K562 (cell line): ENCODE results near the gene RAB40B. TPM values are rescaled to one million over a fixed set of nuclear protein-coding genes. Genes with fewer than 3 reads are reported as not detected.

Experiments used
- ATAC-seq: fragments of 200-7000 bp; cut with Tn5 transposase; 3 replicates; pipeline ENCODE4 v1.9.1; 2020; ENCODE audit warnings: moderate library complexity
- BruUV-seq: library from RNA; stranded (reverse); fragments of 400-500 nt; replicated peaks from 2 replicates; lab custom pipeline; 2021; lab: Mats Ljungman, UMichigan
- CTCF ChIA-PET: fragments of 300-600 bp; formaldehyde crosslinking; extraction: SDS; loops from one replicate; lab custom pipeline; 2021; ENCODE audit warnings: low intra/inter-chr PET ratio; lab: Yijun Ruan, JAX
- POLR2A ChIA-PET: fragments of 300-600, 350-650 bp; sonication (Branson Sonifier 250); formaldehyde crosslinking; extraction: SDS; loops from one replicate; lab custom pipeline; 2021; ENCODE audit warnings: antibody characterized with exemption, inconsistent platforms; lab: Yijun Ruan, JAX
- DNase-seq, 4 experiments: peaks; one replicate each; pipeline versions ENCODE4 v3.0.0 to v3.0.0-alpha.2; 2011 to 2018; ENCODE audit warnings: low spot score in 3 of 4, mixed read lengths in 3 of 4; ENCODE audit errors: extremely low read depth in 1 of 4
- FAIRE-seq: peaks from 2 replicates; lab custom pipeline; 2011; peaks lifted over from hg19 to GRCh38; lab: Jason Lieb, UNC
- H2AFZ ChIP-seq: 2 replicates; pipeline ENCODE4 v1.6.0; 2011; ENCODE audit warnings: low read depth, low read length, control low read depth, inconsistent platforms
- H3K27ac ChIP-seq: fragments of 200-600 bp; 3 replicates; pipeline ENCODE4 v1.8.0; 2011; ENCODE audit warnings: low read depth, mild to moderate bottlenecking, control low read depth, inconsistent platforms, low read length, moderate library complexity, mixed read lengths; ENCODE audit errors: extremely low read depth
- H3K27me3 ChIP-seq, 2 experiments: fragments of 300-600 bp in 1 of 2; 2 replicates in 1 of 2; 3 replicates in 1 of 2; pipeline versions ENCODE4 v1.6.0 to v1.8.0; 2011; ENCODE audit warnings: inconsistent platforms in 2 of 2, low read length in 2 of 2, mild to moderate bottlenecking in 1 of 2, mixed read lengths in 1 of 2, moderate library complexity in 1 of 2; ENCODE audit not compliant: control insufficient read depth in 2 of 2, insufficient read depth in 2 of 2
- H3K36me3 ChIP-seq: fragments of 300-600 bp; 3 replicates; pipeline ENCODE4 v1.8.0; 2011; ENCODE audit warnings: mild to moderate bottlenecking, low read length, inconsistent platforms; ENCODE audit not compliant: control insufficient read depth, insufficient read depth
- H3K4me1 ChIP-seq, 2 experiments: fragments of 200-600 bp in 1 of 2; replicated peaks in 1 of 2; 2 replicates in 1 of 2; 3 replicates in 1 of 2; pipeline versions ENCODE4 v1.5.1 to v1.8.0; 2011; ENCODE audit warnings: inconsistent platforms in 2 of 2, low read length in 2 of 2, mild to moderate bottlenecking in 1 of 2, mixed read lengths in 1 of 2, moderate library complexity in 1 of 2; ENCODE audit not compliant: control insufficient read depth in 2 of 2, insufficient read depth in 2 of 2
- H3K4me2 ChIP-seq: 2 replicates; pipeline ENCODE4 v1.6.1; 2011; ENCODE audit warnings: low read length, control low read depth, inconsistent platforms, mixed read lengths; ENCODE audit not compliant: insufficient read depth
- H3K4me3 ChIP-seq: fragments of 200-600 bp; sonication (generic), shearing (Covaris generic); 2 replicates; pipeline ENCODE4 v1.5.1; 2016; ENCODE audit warnings: control low read depth, inconsistent platforms
- H3K79me2 ChIP-seq: fragments of 200-600 bp; 3 replicates; pipeline ENCODE4 v1.8.0; 2011; ENCODE audit warnings: low read length, inconsistent platforms; ENCODE audit not compliant: control insufficient read depth, insufficient read depth
- H3K9ac ChIP-seq, 2 experiments: 2 replicates each; pipeline versions ENCODE4 v1.6.0 to v1.6.1; 2011; ENCODE audit warnings: low read depth in 2 of 2, low read length in 2 of 2, control low read depth in 1 of 2, inconsistent platforms in 1 of 2, mild to moderate bottlenecking in 1 of 2, mixed read lengths in 1 of 2; ENCODE audit not compliant: insufficient read depth in 1 of 2
- H3K9me1 ChIP-seq: one replicate; pipeline ENCODE4 v1.6.0; 2011; ENCODE audit warnings: inconsistent platforms, mild to moderate bottlenecking, low read length, moderate library complexity; ENCODE audit not compliant: control insufficient read depth, insufficient read depth
- H3K9me3 ChIP-seq: replicated peaks from 2 replicates; pipeline ENCODE4 v1.5.1; 2011; ENCODE audit warnings: low read depth, low read length, inconsistent platforms; ENCODE audit not compliant: control insufficient read depth, insufficient read depth
- H4K20me1 ChIP-seq: replicated peaks from 2 replicates; pipeline ENCODE4 v1.6.1; 2011; ENCODE audit warnings: low read length, inconsistent platforms, mixed read lengths; ENCODE audit not compliant: control insufficient read depth, insufficient read depth
- DDX20 ChIP-seq: fragments of 450-650 bp; IDR thresholded peaks from 2 replicates; pipeline ENCODE4 v1.6.1; 2016; ENCODE audit warnings: missing genetic modification characterization, low read depth, mild to moderate bottlenecking, missing compliant biosample characterization, moderate library complexity
- LCOR ChIP-seq: sonication (generic); formaldehyde crosslinking; IDR thresholded peaks from 2 replicates; pipeline ENCODE4 v1.8.0; 2022; ENCODE audit warnings: mild to moderate bottlenecking, missing genetic modification reagents
- NR2C1 ChIP-seq, 2 experiments: fragments of 450-650 bp; IDR thresholded peaks; 2 replicates each; pipeline ENCODE4 v1.6.1; 2017; ENCODE audit warnings: mild to moderate bottlenecking in 2 of 2, antibody characterized with exemption in 1 of 2, inconsistent platforms in 1 of 2, missing compliant biosample characterization in 1 of 2, missing genetic modification characterization in 1 of 2
- POLR2G ChIP-seq: fragments of 200-400 bp; formaldehyde crosslinking; IDR thresholded peaks from 2 replicates; pipeline ENCODE4 v1.6.1; 2017; ENCODE audit warnings: low read depth, mild to moderate bottlenecking, antibody characterized with exemption, low read length, moderate library complexity
- SMAD1 ChIP-seq: fragments of 150-350 bp; IDR thresholded peaks from 2 replicates; pipeline ENCODE4 v1.6.1; 2014; ENCODE audit warnings: low read length, low read depth; ENCODE audit not compliant: partially characterized antibody
- XRCC3 ChIP-seq: fragments of 450-650 bp; IDR thresholded peaks from 2 replicates; pipeline ENCODE4 v1.6.1; 2017; ENCODE audit warnings: mild to moderate bottlenecking, moderate library complexity
- ZNF24 ChIP-seq: fragments of 450-650 bp; IDR thresholded peaks from 2 replicates; pipeline ENCODE4 v1.6.1; 2016
- WGBS: fragments of 100-300 bp; shearing (Covaris generic); methylation state at CpG from one replicate; pipeline ENCODE4 v1.1.6; 2016; ENCODE audit warnings: low coverage, mixed read lengths; ENCODE audit not compliant: insufficient coverage; ENCODE audit errors: missing lambda C conversion rate; 5-methylcytosine and 5-hydroxymethylcytosine counted together
- in situ Hi-C: fragments of 300-500 bp; cut with MboI; formaldehyde crosslinking; loops from 4 replicates; pipeline ENCODE4 v1.15.0; 2018; ENCODE audit warnings: inconsistent platforms, mixed read lengths
- intact Hi-C: fragments of 100-400 bp; cut with micrococcal nuclease; formaldehyde crosslinking; loops from 2 replicates; pipeline ENCODE4 v1.14.2; 2022
- polyA plus RNA-seq, 8 experiments: library from polyadenylated mRNA; depleted of rRNA in 4 of 8; stranded (reverse) in 5 of 8; unstranded in 3 of 8; fragments of >200 nt; fragmentation: Nextera tagmentation in 2 of 8; fragmentation: Illumina TruSeq in 1 of 8; extraction: Ambion mirVana in 2 of 8; extraction: Trizol in 1 of 8; gene quantifications; 2 replicates each; pipeline versions ENCODE4 v1.2.1 to v1.2.3, GENCODE V29; 2011 to 2014; ENCODE audit warnings: inconsistent platforms in 1 of 8, missing spikeins in 1 of 8
- total RNA-seq, 7 experiments: library from RNA; depleted of rRNA in 6 of 7; stranded (reverse); fragments of >200 nt in 6 of 7; fragmentation: Illumina TruSeq in 2 of 7; extraction: Trizol in 2 of 7; gene quantifications; 2 replicates each; pipeline versions ENCODE4 v1.2.1 to v1.2.3, GENCODE V29; 2011 to 2021; ENCODE audit warnings: low replicate concordance in 1 of 7
- TF ChIP-seq, protein P1 (sequence below): fragments of 250-450 bp; sonication (Bioruptor Pico); IDR thresholded peaks from 2 replicates; pipeline ENCODE4 v1.4.0; 2020; ENCODE audit warnings: mild to moderate bottlenecking, moderate library complexity

RAB40B gene
- total and polyA plus RNA-seq, 9 of the 15 experiments (the other 6 are each of a cell fraction or from before 2014, with no cell fraction given): 0.13 to 4.6 (median 1.4) TPM

DNA sequence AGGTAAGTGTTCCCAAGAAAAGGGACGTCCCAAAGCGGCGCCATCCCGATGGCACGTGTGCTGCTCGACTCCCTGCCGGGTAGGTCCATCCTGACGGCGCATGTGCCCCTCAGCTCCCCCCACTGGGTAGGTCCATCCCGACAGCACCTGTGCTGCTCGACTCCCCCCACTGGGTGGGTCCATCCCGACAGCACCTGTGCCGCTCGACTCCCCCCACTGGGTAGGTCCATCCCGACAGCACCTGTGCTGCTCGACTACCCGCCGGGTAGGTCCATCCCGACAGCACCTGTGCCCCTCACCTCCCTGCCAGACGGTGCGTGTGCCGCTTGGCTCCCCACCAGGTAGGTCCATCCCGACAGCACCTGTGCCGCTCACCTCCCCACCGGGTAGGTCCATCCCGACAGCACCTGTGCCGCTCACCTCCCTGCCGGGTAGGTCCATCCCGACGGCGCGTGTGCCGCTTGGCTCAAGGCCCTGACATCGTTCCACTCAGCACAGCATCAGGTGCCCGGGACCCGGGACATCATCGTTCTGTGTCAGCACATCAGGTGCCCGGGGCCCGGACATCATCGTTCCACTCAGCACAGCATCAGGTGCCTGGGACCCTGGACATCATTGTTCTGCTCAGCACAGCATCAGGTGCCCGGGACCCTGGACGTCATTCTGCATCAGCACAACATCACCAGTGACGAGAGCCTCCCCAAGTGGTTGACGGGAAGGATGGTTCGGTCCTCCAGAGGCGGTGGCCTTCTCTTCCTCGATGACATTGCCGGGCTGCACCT, 31.2 kb upstream of the RAB40B start:
- FAIRE-seq: no peak
- H3K27me3 ChIP-seq: no peaks in the 10 kb centered on the region
- ChIA-PET POLR2A (interaction anchor here (0.6 to 0.9 kb wide), 2 partner anchors 8 to 13 kb away, joined by 3 read pairs; partner anchors contain the start of gene FN3KRP), CTCF (no interaction called here)
- H3K4me2 ChIP-seq: no peak overlapping the region
- ATAC-seq: no peak
- 86% methylated on average over 40 of the region's 48 CpGs for WGBS
- H3K4me1 ChIP-seq: peaks cover 0 to 14% of the 10 kb centered on the region in 2 experiments; a peak in 1 of 5 replicates
- no peaks in the 10 kb centered on the region for H3K9me1 ChIP-seq
- no peak overlapping the region for H2AFZ ChIP-seq
- TF ChIP-seq DDX20 (tag) (no peak), LCOR (no peak), SMAD1 (no peak), POLR2G (peak; percentile 61), XRCC3 (no peak), NR2C1 (IDR thresholded peaks at IDR 0.05) (no peak), NR2C1 (tag; IDR thresholded peaks at IDR 0.05) (no peak), ZNF24 (no peak)
- TF ChIP-seq, protein P1, sequence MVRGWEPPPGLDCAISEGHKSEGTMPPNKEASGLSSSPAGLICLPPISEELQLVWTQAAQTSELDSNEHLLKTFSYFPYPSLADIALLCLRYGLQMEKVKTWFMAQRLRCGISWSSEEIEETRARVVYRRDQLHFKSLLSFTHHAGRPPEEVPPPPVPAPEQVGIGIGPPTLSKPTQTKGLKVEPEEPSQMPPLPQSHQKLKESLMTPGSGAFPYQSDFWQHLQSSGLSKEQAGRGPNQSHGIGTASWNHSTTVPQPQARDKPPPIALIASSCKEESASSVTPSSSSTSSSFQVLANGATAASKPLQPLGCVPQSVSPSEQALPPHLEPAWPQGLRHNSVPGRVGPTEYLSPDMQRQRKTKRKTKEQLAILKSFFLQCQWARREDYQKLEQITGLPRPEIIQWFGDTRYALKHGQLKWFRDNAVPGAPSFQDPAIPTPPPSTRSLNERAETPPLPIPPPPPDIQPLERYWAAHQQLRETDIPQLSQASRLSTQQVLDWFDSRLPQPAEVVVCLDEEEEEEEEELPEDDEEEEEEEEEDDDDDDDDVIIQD (CRISPR knock-in tag): no peak
- BruUV-seq: no TSS peak
- in situ Hi-C loops: no loop called here
- H3K9me3 ChIP-seq: peaks cover 11% of the 10 kb centered on the region
- no peaks in the 10 kb centered on the region for H3K79me2 ChIP-seq
- H3K4me3 ChIP-seq: no peak overlapping the region
- DNase-seq: no peak
- no peaks in the 10 kb centered on the region for H4K20me1 ChIP-seq
- intact Hi-C loops: no loop called here
- H3K36me3 ChIP-seq: peaks cover 37% of the 10 kb centered on the region; the same call in 2 of the 3 replicates
- no peak overlapping the region for H3K27ac ChIP-seq
- H3K9ac ChIP-seq: no peak overlapping the region
